C4-2B (cell line): ENCODE data around the gene IRS2.

Source experiments
- ZFX ChIP-seq: fragments of 450-650 bp; IDR thresholded peaks from 2 replicates; pipeline ENCODE4 v1.6.1; 2017
- TF ChIP-seq, protein P1 (sequence below): fragments of 450-650 bp; conservative IDR thresholded peaks from 2 replicates; pipeline ENCODE4 v1.5.1; 2017; ENCODE audit warnings: mild to moderate bottlenecking

DNA sequence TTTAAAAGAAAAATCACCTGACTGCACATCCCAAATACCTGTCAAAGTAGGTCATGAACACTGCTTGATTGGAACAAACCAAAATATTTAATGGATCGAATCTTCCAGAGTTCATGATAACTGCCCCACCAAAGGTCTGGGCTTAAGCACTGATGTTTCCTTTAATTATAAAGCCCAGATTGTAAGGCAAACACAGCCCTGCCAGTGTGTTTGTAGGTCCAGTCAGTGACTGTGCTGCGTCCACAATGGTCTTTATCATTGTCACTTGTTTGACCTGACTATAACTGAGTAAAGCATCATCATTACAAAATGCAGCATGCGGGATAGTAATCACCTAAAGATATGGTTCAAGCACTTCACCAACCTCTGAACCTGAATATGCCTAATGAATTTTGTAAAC is 63.3 kb downstream of the IRS2 start:
- TF ChIP-seq, protein P1, sequence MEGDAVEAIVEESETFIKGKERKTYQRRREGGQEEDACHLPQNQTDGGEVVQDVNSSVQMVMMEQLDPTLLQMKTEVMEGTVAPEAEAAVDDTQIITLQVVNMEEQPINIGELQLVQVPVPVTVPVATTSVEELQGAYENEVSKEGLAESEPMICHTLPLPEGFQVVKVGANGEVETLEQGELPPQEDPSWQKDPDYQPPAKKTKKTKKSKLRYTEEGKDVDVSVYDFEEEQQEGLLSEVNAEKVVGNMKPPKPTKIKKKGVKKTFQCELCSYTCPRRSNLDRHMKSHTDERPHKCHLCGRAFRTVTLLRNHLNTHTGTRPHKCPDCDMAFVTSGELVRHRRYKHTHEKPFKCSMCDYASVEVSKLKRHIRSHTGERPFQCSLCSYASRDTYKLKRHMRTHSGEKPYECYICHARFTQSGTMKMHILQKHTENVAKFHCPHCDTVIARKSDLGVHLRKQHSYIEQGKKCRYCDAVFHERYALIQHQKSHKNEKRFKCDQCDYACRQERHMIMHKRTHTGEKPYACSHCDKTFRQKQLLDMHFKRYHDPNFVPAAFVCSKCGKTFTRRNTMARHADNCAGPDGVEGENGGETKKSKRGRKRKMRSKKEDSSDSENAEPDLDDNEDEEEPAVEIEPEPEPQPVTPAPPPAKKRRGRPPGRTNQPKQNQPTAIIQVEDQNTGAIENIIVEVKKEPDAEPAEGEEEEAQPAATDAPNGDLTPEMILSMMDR: no peak
- TF ChIP-seq ZFX: no peak
